Gastroesophageal sphincter (tissue), 4 donors: ENCODE measurements around the gene PPP2R3A. TPM values are rescaled to one million over a fixed set of nuclear protein-coding genes. Genes with fewer than 3 reads are reported as not detected.
A peak's percentile ranks its signal among the peaks of the same experiment; 100 is the strongest.

Experiments used
- ATAC-seq: fragments of 150-250 bp; one replicate; pipeline ENCODE4 v1.9.1; 2016; ENCODE audit warnings: mild to moderate bottlenecking, moderate library complexity
- H3K27ac ChIP-seq, 4 donors: fragments of 200-600 bp; sonication (generic) in 3 of 4; 1 replicate in 3 of 4; 2 replicates in 1 of 4; pipeline ENCODE4 v1.5.1; 2016 to 2019
- H3K27me3 ChIP-seq: fragments of 200-600 bp; sonication (generic); one replicate; pipeline ENCODE4 v1.5.1; 2019
- H3K36me3 ChIP-seq, 2 donors: fragments of 200-600 bp; sonication (generic); one replicate each; pipeline ENCODE4 v1.5.1; 2019; ENCODE audit warnings: control low read depth in 1 of 2
- H3K4me1 ChIP-seq, 3 donors: fragments of 200-600 bp; sonication (generic); 1 replicate in 2 of 3; 2 replicates in 1 of 3; pipeline ENCODE4 v1.5.1; 2016 to 2019; ENCODE audit warnings: control low read depth in 2 of 3
- H3K4me3 ChIP-seq, 2 donors: fragments of 200-600 bp; sonication (generic); one replicate each; pipeline ENCODE4 v1.5.1; 2019; ENCODE audit warnings: mild to moderate bottlenecking in 1 of 2, moderate library complexity in 1 of 2
- H3K9me3 ChIP-seq, 3 donors: fragments of 200-600 bp; sonication (generic); one replicate each; pipeline ENCODE4 v1.5.1; 2017 to 2019; ENCODE audit warnings: control low read depth in 2 of 3
- CTCF ChIP-seq, 4 experiments: fragments of 200-600 bp in 2 of 4; fragments of 450-650 bp in 2 of 4; sonication (generic) in 1 of 4; IDR thresholded peaks; one replicate each; pipeline ENCODE4 v1.5.1; 2017 to 2019; ENCODE audit warnings: antibody characterized with exemption in 4 of 4, mild to moderate bottlenecking in 2 of 4, moderate library complexity in 2 of 4
- EP300 ChIP-seq: sonication (generic); formaldehyde crosslinking; IDR thresholded peaks from one replicate; pipeline ENCODE4 v1.6.1; 2017; ENCODE audit warnings: antibody characterized with exemption, mild to moderate bottlenecking
- POLR2A ChIP-seq, 2 donors: fragments of 450-650 bp; IDR thresholded peaks; one replicate each; pipeline ENCODE4 v1.6.1; 2017; ENCODE audit warnings: antibody characterized with exemption in 2 of 2, mild to moderate bottlenecking in 2 of 2, moderate library complexity in 1 of 2
- POLR2AphosphoS5 ChIP-seq: sonication (generic); formaldehyde crosslinking; IDR thresholded peaks from one replicate; pipeline ENCODE4 v1.6.1; 2017; ENCODE audit warnings: antibody characterized with exemption
- WGBS, 2 donors: methylation state at CpG; one replicate each; pipeline ENCODE4 v1.1.5; 2018; ENCODE audit warnings: low coverage in 1 of 2; 5-methylcytosine and 5-hydroxymethylcytosine counted together
- total RNA-seq, 4 donors: library from RNA; depleted of rRNA; stranded (reverse); fragments of >200 nt; gene quantifications; one replicate each; pipeline ENCODE4 v1.1.0, GENCODE V29; 2016

PPP2R3A gene
- total RNA-seq, 4 donors from 2014 or later, result 22.5 to 31.8 (median 27.8) TPM

GRCh38 chr3:136193278-136194054 is 227.9 kb downstream of the PPP2R3A start:
- ATAC-seq, result no peak
- TF ChIP-seq POLR2A (IDR thresholded peaks at IDR 0.05) (no peak), EP300 (no peak), POLR2AphosphoS5 (no peak), CTCF (IDR thresholded peaks at IDR 0.05) (no peak)
- Histone ChIP-seq H3K4me3 (peak overlapping the region; percentile 74 to 96), H3K27ac (peak overlapping the region in 3 of 4 donors; percentile 54 to 100 (median 100)), H3K4me1 (peaks cover 0 to 73% (median 41%) of the 10 kb centered on the region in 3 donors), H3K36me3 (no peaks in the 10 kb centered on the region), H3K27me3 (no peaks in the 10 kb centered on the region), H3K9me3 (no peaks in the 10 kb centered on the region)
- WGBS, 2 donors, result 0% methylated on average over 6 of the region's 6 CpGs

- WGBS, 2 donors, result 0 to 1% methylated on average over 31 to 46 of the region's 47 CpGs
- peaks cover 0 to 63% (median 38%) of the 10 kb centered on the region in 3 donors for H3K4me1 ChIP-seq
These were observed 229.1 kb downstream of the PPP2R3A start for GRCh38 chr3:136194409-136195257.

GRCh38 chr3:136195258-136196063 is 229.9 kb downstream of the PPP2R3A start:
- TF ChIP-seq POLR2A (IDR thresholded peaks at IDR 0.05) (no peak), POLR2AphosphoS5 (no peak), EP300 (no peak), CTCF (IDR thresholded peaks at IDR 0.05) (no peak)
- Histone ChIP-seq H3K27me3 (no peaks in the 10 kb centered on the region), H3K4me1 (peaks cover 0 to 54% (median 31%) of the 10 kb centered on the region in 3 donors), H3K4me3 (peak overlapping the region; percentile 74 to 96), H3K27ac (peak overlapping the region; percentile 94 to 100 (median 100)), H3K36me3 (no peaks in the 10 kb centered on the region), H3K9me3 (no peaks in the 10 kb centered on the region)
- ATAC-seq, result peak; percentile 65
- WGBS, 2 donors, result 0% methylated on average over 3 to 18 of the region's 103 CpGs

More at GRCh38 chr3:136194409-136195257, 229.1 kb downstream of the PPP2R3A start:
- Histone ChIP-seq H3K4me3 (peak overlapping the region; percentile 74 to 96), H3K27ac (peak overlapping the region; percentile 94 to 100 (median 100)), H3K9me3 (no peaks in the 10 kb centered on the region), H3K36me3 (no peaks in the 10 kb centered on the region), H3K27me3 (no peaks in the 10 kb centered on the region)
- no peak for TF ChIP-seq EP300
- TF ChIP-seq POLR2AphosphoS5, result no peak
- no peak for TF ChIP-seq CTCF (IDR thresholded peaks at IDR 0.05)
- no peak for TF ChIP-seq POLR2A (IDR thresholded peaks at IDR 0.05)
- no peak for ATAC-seq

GRCh38 chr3:136196064-136196400 is 230.5 kb downstream of the PPP2R3A start, which contains the start of gene MSL2:
Gene MSL2 (minus strand): TSS chr3:136196335. CDS start chr3:136195113, 1,222 bp downstream.
- no peaks in the 10 kb centered on the region for H3K9me3 ChIP-seq
- no peaks in the 10 kb centered on the region for H3K36me3 ChIP-seq
- peak within 1 kb of the TSS; percentile 94 to 100 (median 100) for H3K27ac ChIP-seq
- H3K4me1 ChIP-seq, result peaks cover 0 to 49% (median 26%) of the 10 kb centered on the region in 3 donors
- peak; percentile 54 for ATAC-seq
- H3K4me3 ChIP-seq, result peak within 1 kb of the TSS; percentile 74 to 96
- WGBS, 2 donors, result 0% methylated on average over 1 to 22 of the region's 37 CpGs
- peak; percentile 55 for TF ChIP-seq POLR2AphosphoS5
- TF ChIP-seq POLR2A (IDR thresholded peaks at IDR 0.05), result peak; percentile 53 to 63
- TF ChIP-seq CTCF (IDR thresholded peaks at IDR 0.05), result no peak
- no peak for TF ChIP-seq EP300
- H3K27me3 ChIP-seq, result no peaks in the 10 kb centered on the region
